Measurements from ENCODE around the gene IMPG2. TPM values are rescaled to one million over a fixed set of nuclear protein-coding genes. Genes with fewer than 3 reads are reported as not detected.

The IMPG2 gene
- total RNA-seq, 1 donor from 2014 or later: 0.17 TPM

DNA sequence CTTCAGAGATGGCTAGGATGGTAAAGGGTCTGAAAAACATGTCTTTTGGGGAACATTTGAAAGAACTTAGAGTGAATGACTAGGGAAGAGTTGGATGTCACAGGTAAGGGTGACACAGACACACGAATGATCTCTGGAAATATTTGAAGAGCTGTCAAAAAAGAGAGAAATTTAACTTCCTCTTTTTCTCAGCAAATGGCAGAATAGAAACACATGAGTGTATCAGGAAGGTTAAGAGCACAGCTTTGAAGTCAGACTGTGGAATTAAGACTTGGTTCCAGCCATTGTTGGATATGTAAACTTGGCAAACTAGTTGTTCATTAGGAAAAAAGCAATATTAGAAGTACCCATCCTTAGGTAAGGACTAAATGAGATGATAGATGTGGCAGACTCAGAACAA, 117.7 kb downstream of the IMPG2 start:
- no peak for DNase-seq (ENCODE audit: low read depth)
- Histone ChIP-seq H3K4me3 (ENCODE audit: low read depth, low read length) (no peak overlapping the region), H3K36me3 (ENCODE audit: control insufficient read depth, insufficient read depth, low read length) (no peaks in the 10 kb centered on the region), H3K27me3 (ENCODE audit: control insufficient read depth, insufficient read depth, low read length) (no peaks in the 10 kb centered on the region)
- TF ChIP-seq, protein P1, sequence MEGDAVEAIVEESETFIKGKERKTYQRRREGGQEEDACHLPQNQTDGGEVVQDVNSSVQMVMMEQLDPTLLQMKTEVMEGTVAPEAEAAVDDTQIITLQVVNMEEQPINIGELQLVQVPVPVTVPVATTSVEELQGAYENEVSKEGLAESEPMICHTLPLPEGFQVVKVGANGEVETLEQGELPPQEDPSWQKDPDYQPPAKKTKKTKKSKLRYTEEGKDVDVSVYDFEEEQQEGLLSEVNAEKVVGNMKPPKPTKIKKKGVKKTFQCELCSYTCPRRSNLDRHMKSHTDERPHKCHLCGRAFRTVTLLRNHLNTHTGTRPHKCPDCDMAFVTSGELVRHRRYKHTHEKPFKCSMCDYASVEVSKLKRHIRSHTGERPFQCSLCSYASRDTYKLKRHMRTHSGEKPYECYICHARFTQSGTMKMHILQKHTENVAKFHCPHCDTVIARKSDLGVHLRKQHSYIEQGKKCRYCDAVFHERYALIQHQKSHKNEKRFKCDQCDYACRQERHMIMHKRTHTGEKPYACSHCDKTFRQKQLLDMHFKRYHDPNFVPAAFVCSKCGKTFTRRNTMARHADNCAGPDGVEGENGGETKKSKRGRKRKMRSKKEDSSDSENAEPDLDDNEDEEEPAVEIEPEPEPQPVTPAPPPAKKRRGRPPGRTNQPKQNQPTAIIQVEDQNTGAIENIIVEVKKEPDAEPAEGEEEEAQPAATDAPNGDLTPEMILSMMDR (IDR thresholded peaks at IDR 0.05; ENCODE audit: insufficient read depth, low read length, poor library complexity, severe bottlenecking): no peak

DNA sequence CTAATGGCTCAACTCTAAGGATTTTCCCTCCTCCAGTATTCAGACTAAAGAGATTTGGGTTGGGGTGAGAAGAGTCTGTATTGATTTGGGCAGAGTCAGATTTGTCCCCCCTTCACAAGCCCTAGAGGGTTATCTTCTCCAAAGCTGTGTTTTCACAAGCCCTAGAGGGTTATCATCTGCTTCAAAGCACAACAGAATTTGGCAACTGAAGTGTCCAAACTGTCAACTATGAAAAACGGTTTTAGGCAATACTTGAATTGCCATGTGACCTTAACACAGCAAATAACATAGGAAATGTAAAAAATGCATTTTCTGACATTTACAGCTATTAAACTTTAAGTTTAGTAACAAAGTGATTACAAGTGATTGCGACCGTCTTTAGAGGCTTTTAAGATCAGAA, 119.9 kb downstream of the IMPG2 start:
- H3K27me3 ChIP-seq (ENCODE audit: control insufficient read depth, insufficient read depth, low read length): no peaks in the 10 kb centered on the region
- no peaks in the 10 kb centered on the region for H3K36me3 ChIP-seq (ENCODE audit: control insufficient read depth, insufficient read depth, low read length)
- DNase-seq (ENCODE audit: low read depth): no peak
- no peak overlapping the region for H3K4me3 ChIP-seq (ENCODE audit: low read depth, low read length)
- TF ChIP-seq, protein P1 (IDR thresholded peaks at IDR 0.05; ENCODE audit: insufficient read depth, low read length, poor library complexity, severe bottlenecking): no peak

DNA sequence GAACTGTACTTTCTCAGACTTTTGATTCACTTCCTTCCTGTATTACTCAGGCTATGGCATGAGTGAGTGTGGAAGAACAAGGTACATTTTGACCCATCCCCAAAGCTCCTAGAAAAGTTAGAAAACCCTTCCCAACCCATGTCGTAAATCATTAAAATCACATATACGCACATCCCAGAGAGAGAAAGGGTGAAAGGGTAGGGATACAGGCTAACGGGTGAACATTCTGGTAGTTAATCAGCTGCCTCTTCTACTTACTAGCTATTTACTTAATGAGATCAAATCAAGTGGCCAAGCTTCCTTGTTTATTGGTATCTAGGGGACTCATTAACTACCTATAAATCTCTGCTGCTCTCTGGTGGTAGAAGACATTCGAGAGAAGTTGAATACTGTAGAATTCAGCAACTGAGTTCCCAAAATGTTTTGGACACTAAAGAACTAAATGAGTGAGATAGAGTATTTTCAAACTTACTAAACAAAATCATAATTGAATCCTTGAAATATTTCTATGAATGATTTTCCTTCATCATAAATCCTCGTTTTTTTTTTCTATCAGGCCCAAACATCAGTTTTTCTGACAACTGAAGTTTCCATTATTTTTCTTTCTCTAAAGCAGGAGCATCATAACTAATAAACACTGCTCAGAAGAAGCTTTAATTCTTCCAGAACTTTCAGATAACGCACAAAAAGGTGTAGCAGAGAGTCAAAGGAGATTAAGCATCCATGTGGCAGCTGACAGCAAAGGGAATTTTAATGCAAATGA, 124.2 kb downstream of the IMPG2 start:
- no peak for DNase-seq (ENCODE audit: low read depth)
- Histone ChIP-seq H3K27me3 (ENCODE audit: control insufficient read depth, insufficient read depth, low read length) (no peaks in the 10 kb centered on the region), H3K36me3 (ENCODE audit: control insufficient read depth, insufficient read depth, low read length) (no peaks in the 10 kb centered on the region), H3K4me3 (ENCODE audit: low read depth, low read length) (no peak overlapping the region)
- TF ChIP-seq, protein P1 (IDR thresholded peaks at IDR 0.05; ENCODE audit: insufficient read depth, low read length, poor library complexity, severe bottlenecking): peak; percentile 65

DNA sequence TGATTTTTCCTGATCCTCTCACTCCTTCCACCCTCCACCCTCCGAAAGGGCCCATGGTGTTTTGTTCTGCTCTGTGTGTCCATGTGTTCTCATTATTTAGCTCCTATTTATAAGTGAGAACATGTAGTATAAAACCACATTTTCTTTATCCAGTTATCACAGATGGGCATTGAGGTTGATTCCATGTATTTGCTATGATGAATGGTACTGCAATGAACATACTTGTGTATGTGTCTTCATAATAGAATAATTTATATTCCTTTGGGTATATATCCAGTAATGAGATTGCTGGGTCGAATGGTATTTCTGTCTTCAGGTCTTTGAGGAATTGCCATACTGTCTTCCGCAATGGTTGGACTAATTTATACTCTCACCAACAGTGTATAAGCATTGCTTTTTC, 126.0 kb downstream of the IMPG2 start:
- Histone ChIP-seq H3K27me3 (ENCODE audit: control insufficient read depth, insufficient read depth, low read length) (no peaks in the 10 kb centered on the region), H3K36me3 (ENCODE audit: control insufficient read depth, insufficient read depth, low read length) (no peaks in the 10 kb centered on the region), H3K4me3 (ENCODE audit: low read depth, low read length) (no peak overlapping the region)
- TF ChIP-seq, protein P1 (IDR thresholded peaks at IDR 0.05; ENCODE audit: insufficient read depth, low read length, poor library complexity, severe bottlenecking): no peak
- no peak for DNase-seq (ENCODE audit: low read depth)

DNA sequence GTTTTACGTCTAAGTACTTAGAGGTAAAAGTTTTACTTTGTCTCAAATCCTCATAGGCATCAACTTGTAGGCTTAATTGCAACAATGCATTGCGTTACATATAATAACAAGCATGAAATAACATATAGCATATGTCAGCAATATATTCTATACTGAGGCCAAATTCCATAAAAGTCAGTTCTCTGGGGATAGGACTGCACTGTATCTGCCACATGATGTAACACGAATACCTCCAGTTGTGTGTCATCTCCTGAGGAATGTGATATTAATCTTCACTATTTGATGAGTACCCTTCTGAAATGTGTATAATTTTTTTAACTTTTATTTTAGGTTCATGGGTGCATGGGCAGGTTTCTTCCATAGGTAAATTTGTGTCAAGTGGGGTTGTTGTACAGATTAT, 126.4 kb downstream of the IMPG2 start:
- Histone ChIP-seq H3K4me3 (ENCODE audit: low read depth, low read length) (no peak overlapping the region), H3K36me3 (ENCODE audit: control insufficient read depth, insufficient read depth, low read length) (no peaks in the 10 kb centered on the region), H3K27me3 (ENCODE audit: control insufficient read depth, insufficient read depth, low read length) (no peaks in the 10 kb centered on the region)
- TF ChIP-seq, protein P1 (IDR thresholded peaks at IDR 0.05; ENCODE audit: insufficient read depth, low read length, poor library complexity, severe bottlenecking): no peak
- DNase-seq (ENCODE audit: low read depth): no peak

DNA sequence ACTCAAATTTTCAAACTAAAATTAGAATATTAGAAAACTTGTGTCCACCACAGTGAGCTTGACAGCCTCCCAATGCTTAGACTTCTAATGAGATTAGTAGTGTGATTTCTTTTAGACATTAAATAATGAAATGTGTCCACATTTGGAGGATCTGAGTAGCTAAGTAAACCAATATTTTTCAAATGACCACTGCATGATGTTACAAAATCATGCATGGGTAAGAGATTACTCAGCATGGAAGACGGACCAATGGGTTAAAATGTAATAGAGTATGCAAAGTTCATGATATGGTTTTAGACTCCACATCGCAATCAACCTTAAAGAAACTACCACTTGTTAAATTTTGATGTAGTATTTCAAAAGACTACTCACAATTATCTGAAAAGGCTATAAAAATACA, 130.6 kb downstream of the IMPG2 start:
- no peaks in the 10 kb centered on the region for H3K36me3 ChIP-seq (ENCODE audit: control insufficient read depth, insufficient read depth, low read length)
- no peak overlapping the region for H3K4me3 ChIP-seq (ENCODE audit: low read depth, low read length)
- TF ChIP-seq, protein P1 (IDR thresholded peaks at IDR 0.05; ENCODE audit: insufficient read depth, low read length, poor library complexity, severe bottlenecking): no peak
- no peak for DNase-seq (ENCODE audit: low read depth)
- no peaks in the 10 kb centered on the region for H3K27me3 ChIP-seq (ENCODE audit: control insufficient read depth, insufficient read depth, low read length)

Data from kidney epithelial cell (primary cell).